Smooth muscle cell (in vitro differentiated cells): ENCODE measurements around the gene VSTM2B. TPM values are rescaled to one million over a fixed set of nuclear protein-coding genes. Genes with fewer than 3 reads are reported as not detected.

Experiments
- DNase-seq: peaks from one replicate; lab custom pipeline; 2025; ENCODE audit not compliant: unreplicated experiment; lab: John Stamatoyannopoulos, UW
- H2AFZ ChIP-seq: fragments of 200-600 bp; sonication (generic); 2 replicates; pipeline ENCODE4 v1.6.0; 2016; ENCODE audit warnings: antibody characterized with exemption, low read depth, mild to moderate bottlenecking
- H3F3A ChIP-seq: fragments of 200-600 bp; sonication (generic); 2 replicates; pipeline ENCODE4 v1.6.0; 2017; ENCODE audit warnings: antibody characterized with exemption, low read depth
- H3K27ac ChIP-seq: fragments of 200-600 bp; sonication (generic); 2 replicates; pipeline ENCODE4 v1.5.1; 2016; ENCODE audit warnings: low read depth, mild to moderate bottlenecking
- H3K27me3 ChIP-seq: fragments of 200-600 bp; sonication (generic); 2 replicates; pipeline ENCODE4 v1.6.1; 2016; ENCODE audit warnings: low read depth, mild to moderate bottlenecking
- H3K36me3 ChIP-seq: fragments of 200-600 bp; sonication (generic); 2 replicates; pipeline ENCODE4 v1.5.1; 2016; ENCODE audit warnings: low read depth
- H3K4me1 ChIP-seq: fragments of 200-600 bp; sonication (generic); 2 replicates; pipeline ENCODE4 v1.5.1; 2016; ENCODE audit warnings: low read depth
- H3K4me2 ChIP-seq: fragments of 200-600 bp; sonication (generic); 2 replicates; pipeline ENCODE4 v1.6.0; 2016; ENCODE audit warnings: mild to moderate bottlenecking
- H3K4me3 ChIP-seq: fragments of 200-600 bp; sonication (generic); 2 replicates; pipeline ENCODE4 v1.5.1; 2016; ENCODE audit warnings: mild to moderate bottlenecking
- H3K79me2 ChIP-seq: fragments of 200-600 bp; sonication (generic); 2 replicates; pipeline ENCODE4 v1.6.0; 2016; ENCODE audit warnings: low read depth, mild to moderate bottlenecking
- H3K9ac ChIP-seq: fragments of 200-600 bp; sonication (generic); 2 replicates; pipeline ENCODE4 v1.6.0; 2016; ENCODE audit warnings: low read depth
- H3K9me3 ChIP-seq: fragments of 200-600 bp; sonication (generic); replicated peaks from 2 replicates; pipeline ENCODE4 v1.5.1; 2016; ENCODE audit warnings: low read depth
- H4K20me1 ChIP-seq: fragments of 200-600 bp; sonication (generic); 2 replicates; pipeline ENCODE4 v1.6.0; 2016; ENCODE audit warnings: low read depth
- CTCF ChIP-seq: fragments of 200-600 bp; sonication (generic); IDR thresholded peaks from 2 replicates; pipeline ENCODE4 v1.5.1; 2017; ENCODE audit warnings: borderline replicate concordance, mild to moderate bottlenecking, antibody characterized with exemption; ENCODE audit not compliant: insufficient read depth, poor library complexity, severe bottlenecking
- WGBS: methylation state at CpG from one replicate; pipeline ENCODE4 v1.1.7; 2016; ENCODE audit warnings: low lambda C conversion rate; 5-methylcytosine and 5-hydroxymethylcytosine counted together
- polyA plus RNA-seq: library from polyadenylated mRNA; unstranded; fragments of >200 nt; fragmentation: Nextera tagmentation; extraction: Ambion mirVana; gene quantifications from 2 replicates; pipeline ENCODE4 v1.2.1, GENCODE V29; 2016
- total RNA-seq: library from RNA; depleted of rRNA; stranded (reverse); fragments of >200 nt; gene quantifications from 2 replicates; pipeline ENCODE4 v1.2.3, GENCODE V29; 2014

VSTM2B gene
- total and polyA plus RNA-seq, 2 experiments from 2014 or later: not detected

GRCh38 chr19:29567366-29567915, 41.6 kb downstream of the VSTM2B start:
- Histone ChIP-seq H3F3A (no peaks in the 10 kb centered on the region), H3K79me2 (no peaks in the 10 kb centered on the region), H3K4me3 (no peak overlapping the region), H3K9ac (no peak overlapping the region), H3K4me2 (no peak overlapping the region), H4K20me1 (no peaks in the 10 kb centered on the region), H3K27ac (no peak overlapping the region), H3K36me3 (no peaks in the 10 kb centered on the region), H2AFZ (no peak overlapping the region), H3K9me3 (no peaks in the 10 kb centered on the region), H3K27me3 (peaks cover 62% of the 10 kb centered on the region), H3K4me1 (no peaks in the 10 kb centered on the region)
- no peak for TF ChIP-seq CTCF
- WGBS: 79% methylated on average over 2 of the region's 2 CpGs
- DNase-seq: no peak

- Histone ChIP-seq H3F3A (no peaks in the 10 kb centered on the region), H2AFZ (no peak overlapping the region), H3K4me3 (no peak overlapping the region), H4K20me1 (no peaks in the 10 kb centered on the region), H3K9ac (no peak overlapping the region), H3K27ac (no peak overlapping the region), H3K79me2 (no peaks in the 10 kb centered on the region), H3K4me1 (no peaks in the 10 kb centered on the region), H3K4me2 (no peak overlapping the region), H3K27me3 (peaks cover 65% of the 10 kb centered on the region), H3K36me3 (no peaks in the 10 kb centered on the region), H3K9me3 (no peaks in the 10 kb centered on the region)
- DNase-seq: no peak
- TF ChIP-seq CTCF: no peak
- WGBS: 87% methylated on average over 22 of the region's 22 CpGs
Measured at GRCh38 chr19:29568036-29569025, 42.5 kb downstream of the VSTM2B start.

DNA sequence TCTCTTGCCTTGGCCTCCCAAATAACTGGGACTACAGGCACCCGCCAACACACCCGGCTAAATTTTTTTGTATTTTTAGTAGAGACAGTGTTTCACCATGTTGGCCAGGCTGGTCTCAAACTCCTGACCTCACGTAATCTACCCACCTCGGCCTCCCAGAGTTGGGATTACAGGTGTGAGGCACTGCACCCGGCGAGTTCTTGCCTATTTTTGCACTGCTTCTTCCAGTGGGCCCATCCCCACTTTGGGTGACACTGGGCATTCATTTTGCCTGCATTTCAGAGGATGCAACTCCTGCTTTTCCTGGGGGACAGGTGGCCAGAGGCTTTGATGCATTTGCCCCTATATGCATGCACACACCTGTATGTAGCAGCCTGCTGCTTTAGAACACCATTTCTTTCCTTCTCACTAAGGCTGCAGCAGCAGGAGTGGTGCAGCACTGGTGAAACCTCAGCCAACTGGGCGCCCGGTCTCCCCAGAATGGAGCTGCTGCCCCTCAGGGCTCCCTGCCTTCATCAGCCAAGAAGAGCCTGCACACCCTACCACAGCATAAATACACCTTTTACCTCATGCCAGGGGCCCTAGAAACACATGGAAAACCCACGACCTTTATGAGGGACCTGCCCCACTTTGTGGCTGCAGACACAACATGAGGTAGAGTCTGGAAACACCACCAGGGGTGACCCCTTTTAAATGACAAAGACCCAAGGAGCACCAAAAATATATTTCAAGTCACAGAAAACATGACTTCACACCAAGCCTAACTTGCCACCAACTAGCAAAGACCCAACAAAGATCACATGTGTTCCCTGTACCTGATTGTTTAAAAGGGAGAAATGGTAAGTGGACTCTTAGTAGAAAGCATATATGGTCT, 43.5 kb downstream of the VSTM2B start:
- H3K9me3 ChIP-seq: no peaks in the 10 kb centered on the region
- H3K79me2 ChIP-seq: no peaks in the 10 kb centered on the region
- H4K20me1 ChIP-seq: no peaks in the 10 kb centered on the region
- H3K27ac ChIP-seq: no peak overlapping the region
- no peak for DNase-seq
- H3K9ac ChIP-seq: no peak overlapping the region
- peaks cover 61% of the 10 kb centered on the region for H3K27me3 ChIP-seq
- no peak for TF ChIP-seq CTCF
- no peak overlapping the region for H2AFZ ChIP-seq
- no peaks in the 10 kb centered on the region for H3K36me3 ChIP-seq
- H3K4me1 ChIP-seq: no peaks in the 10 kb centered on the region
- H3F3A ChIP-seq: no peaks in the 10 kb centered on the region
- WGBS: 78% methylated on average over 9 of the region's 9 CpGs
- H3K4me3 ChIP-seq: no peak overlapping the region
- H3K4me2 ChIP-seq: no peak overlapping the region
